Measurements from ENCODE around the gene RNF213.
"Not testable (repeated sequence)": the region's sequence is repeated elsewhere in the genome, so short reads cannot be mapped to it uniquely, and the experiment has no call there.

RNF213 gene

GRCh38 chr17:80296221-80296620, 35.6 kb downstream of the RNF213 start:
- no peak for DNase-seq

- no peak for DNase-seq
These were observed 37.4 kb downstream of the RNF213 start for GRCh38 chr17:80297996-80298560.

DNA sequence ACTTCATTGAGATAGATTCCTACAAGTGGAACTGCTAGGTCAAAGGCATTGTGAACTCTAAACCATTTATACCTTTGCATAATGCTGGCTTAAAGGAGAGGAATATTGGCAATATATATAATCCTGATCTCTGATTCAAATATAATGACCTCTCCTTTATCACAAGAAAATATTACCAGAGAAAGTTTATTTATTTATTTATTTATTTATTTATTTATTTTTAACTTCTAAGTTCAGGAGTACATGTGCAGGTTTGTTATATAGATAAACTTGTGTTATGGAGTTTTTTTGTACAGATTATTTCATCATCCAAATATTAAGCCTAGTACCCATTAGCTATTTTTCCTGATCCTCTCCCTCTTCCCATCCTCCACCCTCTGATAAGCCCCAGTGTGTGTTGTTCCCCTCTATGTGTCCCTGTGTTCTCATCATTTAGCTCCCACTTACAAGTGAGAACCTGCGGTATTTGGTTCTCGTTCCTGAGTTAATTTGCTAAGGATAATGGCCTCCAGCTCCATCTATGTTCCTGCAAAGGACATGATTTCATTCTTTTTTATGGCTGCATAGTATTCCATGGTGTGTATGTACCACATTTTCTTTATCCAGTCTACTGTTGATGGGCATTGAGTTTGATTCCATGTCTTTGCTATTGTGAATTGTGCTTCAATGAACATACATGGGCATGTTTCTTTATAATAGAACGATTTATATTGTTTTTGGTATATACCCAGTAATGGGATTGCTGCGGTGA, 38.9 kb downstream of the RNF213 start:
- not testable (repeated sequence) for DNase-seq

DNA sequence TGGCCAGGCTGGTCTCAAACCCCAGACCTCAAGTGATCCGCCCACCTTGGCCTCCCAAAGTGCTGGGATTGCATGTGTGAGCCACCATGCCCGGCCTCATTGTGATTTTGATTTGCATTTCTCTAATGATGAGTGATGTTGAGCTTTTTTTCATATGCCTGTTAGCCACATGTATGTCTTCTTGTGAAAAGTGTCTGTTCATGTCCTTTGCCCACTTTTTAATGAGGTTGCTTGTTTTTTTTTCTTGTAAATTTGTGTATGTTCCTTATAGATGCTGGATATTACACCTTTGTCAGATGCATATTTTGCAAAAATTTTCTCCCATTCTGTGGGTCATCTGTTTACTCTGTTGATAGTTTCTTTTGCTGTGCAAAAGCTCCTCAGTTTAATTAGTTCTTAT, 40.1 kb downstream of the RNF213 start:
- DNase-seq, result not testable (repeated sequence)

DNA sequence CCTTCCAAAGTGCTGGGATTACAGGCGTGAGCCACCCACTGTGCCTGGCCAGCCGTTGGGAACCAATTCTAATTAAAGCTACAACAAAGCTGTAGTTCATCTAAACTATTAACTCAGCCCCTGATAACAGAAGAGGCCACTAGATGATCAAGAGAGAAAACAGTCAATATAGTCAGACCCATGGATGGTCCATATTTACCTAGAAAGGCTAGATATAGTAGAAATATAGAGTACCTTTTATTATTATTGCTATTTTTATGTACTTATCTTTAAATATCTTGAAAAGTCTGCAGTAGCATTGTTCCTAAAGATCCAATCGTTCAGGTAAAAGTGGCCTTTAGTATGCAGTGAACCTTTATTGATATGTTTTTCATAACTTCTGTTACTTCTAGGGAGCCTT, 43.2 kb downstream of the RNF213 start:
- DNase-seq, result no peak

- no peak for DNase-seq
These were observed 47.5 kb downstream of the RNF213 start for GRCh38 chr17:80307994-80308691.

DNA sequence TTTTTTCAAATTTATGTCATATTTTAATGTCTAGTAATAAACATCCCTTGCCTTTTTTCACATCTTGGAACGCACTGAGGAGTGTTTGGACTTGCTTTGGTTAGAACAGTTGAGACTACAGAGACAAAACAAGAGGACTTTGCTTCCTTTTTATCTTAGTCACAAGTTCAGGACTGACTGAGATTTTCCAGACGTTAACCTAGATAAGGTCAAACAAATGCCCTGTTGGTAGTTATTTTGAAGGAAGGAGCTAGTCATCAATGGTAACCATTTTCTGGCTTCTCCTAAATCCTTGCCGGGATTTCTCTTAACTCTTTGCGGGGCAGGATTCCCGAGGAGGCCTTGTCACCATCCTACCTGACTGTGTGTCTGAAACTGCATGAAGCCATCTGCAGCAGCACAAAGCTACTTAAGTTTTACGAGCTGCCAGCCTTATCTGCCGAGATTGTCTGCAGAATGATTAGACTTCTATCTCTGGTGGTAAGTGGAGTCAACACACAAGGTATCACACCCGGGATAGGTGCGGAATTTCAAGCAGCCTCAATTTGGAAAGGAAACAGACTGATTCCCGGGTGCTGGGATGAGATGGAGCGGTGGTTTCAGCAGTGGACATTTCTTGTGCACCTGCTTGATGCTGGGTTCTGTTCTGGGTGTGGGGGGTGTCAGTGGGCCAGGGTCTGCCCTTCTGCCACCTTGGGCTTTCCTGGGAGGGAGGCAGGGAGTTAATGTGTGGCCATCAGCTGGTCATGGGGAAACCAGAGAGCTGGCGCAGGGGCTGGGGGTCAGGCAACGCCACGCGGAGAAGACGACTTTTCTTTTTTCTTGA, 48.3 kb downstream of the RNF213 start:
- DNase-seq, result no peak

GRCh38 chr17:80311216-80311827, 50.7 kb downstream of the RNF213 start:
- DNase-seq, result no peak

- DNase-seq, result no peak
These were observed 52.0 kb downstream of the RNF213 start for GRCh38 chr17:80312621-80313135.

GRCh38 chr17:80313160-80313829, 52.6 kb downstream of the RNF213 start:
- no peak for DNase-seq

GRCh38 chr17:80313946-80314345, 53.3 kb downstream of the RNF213 start:
- DNase-seq, result not testable (repeated sequence)

- DNase-seq, result no peak
These were observed 55.0 kb downstream of the RNF213 start for GRCh38 chr17:80315517-80316182.

DNA sequence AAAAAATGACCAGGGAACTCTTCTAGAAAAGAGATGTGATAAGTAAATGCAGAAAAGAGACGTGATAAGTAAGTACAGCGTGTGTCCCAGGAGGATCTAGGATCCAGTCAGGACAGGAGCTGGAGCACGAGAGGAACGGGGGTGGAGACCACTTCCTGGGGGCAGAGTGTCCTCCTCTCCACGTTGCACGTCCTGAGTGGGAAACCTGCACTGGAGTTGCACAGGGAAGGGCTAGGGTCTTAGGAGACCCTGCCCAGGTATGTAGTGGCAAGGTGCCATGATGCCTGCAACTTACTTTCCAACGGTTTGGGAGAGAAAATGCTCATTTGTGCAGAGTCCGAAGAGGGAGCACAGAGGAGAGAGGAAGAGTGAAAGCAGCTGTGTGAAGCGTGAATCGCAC, 55.8 kb downstream of the RNF213 start:
- DNase-seq, result no peak

DNA sequence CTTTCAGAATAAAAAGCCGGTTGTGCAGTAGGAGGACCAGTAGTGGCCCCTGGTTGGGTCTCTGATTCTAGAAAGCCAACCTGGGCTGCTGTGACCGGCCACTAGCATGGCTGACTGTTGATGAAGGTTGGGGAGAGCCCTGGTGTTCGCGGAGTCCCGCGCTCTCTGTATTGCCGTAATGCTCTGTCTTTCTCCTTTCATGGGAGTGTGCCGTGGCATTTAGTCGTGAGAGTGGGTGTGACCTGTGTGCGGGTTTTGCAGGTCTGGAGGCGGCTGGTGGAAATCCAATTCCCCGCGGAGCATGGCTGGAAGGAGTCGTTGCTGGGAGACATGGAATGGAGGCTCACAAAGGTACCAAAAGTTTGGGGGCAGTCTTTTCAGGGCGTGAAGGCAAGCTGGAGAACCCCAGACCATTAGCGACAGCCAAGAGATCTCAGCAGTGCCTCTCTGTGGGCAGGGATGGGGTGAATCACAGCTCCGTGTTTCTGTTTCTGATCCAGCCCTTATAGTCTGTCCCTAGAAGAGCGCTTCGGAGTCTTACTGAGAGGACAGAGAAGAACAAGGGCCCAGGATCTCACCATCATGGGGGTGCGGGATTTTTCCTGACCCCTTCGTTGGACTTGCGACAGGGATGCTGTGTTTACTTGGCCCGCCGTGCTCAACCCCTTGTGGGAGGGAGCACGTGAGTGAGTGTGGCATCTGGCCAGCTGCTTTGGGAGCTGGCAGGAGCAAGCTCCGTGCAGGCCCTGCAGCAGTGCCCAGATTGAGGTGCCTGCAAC, 56.5 kb downstream of the RNF213 start:
- no peak for DNase-seq

DNA sequence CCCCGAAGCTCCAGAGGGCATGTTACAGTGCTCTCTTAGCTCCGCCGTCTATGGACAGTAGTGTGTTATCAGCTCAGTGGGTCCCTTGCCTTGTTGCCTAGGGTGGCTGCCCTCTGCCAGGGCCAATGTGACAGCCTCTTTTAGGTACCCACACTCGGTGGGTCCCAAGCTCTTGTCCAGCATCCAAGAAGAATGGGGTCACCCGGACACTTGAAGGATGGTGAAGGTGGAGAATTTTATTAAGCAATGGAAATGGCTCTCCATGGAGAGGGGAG, 57.0 kb downstream of the RNF213 start:
- no peak for DNase-seq

DNA sequence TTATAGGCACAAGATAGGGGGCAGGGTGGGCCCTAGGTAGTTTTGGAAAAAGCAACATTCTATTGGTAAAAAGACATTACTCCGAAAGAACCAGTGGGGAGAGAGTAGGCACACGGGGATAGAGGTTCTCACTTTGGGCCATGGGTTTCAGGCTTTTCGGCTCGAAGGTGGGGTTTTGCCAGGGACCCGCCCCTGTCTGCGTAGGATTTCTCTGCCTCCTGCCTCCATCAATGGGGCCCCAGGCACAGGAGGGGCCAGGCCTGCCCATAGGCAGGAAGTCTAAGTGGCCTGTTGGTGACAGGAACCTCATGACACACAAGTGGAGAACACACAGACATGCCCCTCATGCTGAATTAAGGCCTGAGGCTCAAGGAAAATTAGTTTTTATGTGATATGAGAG, 57.5 kb downstream of the RNF213 start:
- no peak for DNase-seq

- no peak for DNase-seq
These were observed 58.8 kb downstream of the RNF213 start for GRCh38 chr17:80319262-80319998.

DNA sequence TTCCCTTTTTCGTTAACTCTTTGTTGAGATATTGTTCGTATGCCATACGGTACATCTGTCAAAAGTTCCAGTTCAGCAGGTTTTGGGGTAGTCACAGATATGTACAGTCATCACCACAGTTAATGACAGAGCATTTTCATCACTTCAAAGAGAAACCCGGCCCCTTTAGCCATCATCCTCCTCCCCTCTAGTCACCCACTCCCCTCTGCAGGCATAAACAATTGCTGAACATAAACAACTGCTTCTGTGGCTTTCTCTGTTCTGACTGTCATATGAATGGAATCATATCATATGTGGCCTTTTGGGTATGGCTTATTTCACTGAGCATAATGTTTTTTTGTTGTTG, 59.3 kb downstream of the RNF213 start:
- DNase-seq, result no peak

DNA sequence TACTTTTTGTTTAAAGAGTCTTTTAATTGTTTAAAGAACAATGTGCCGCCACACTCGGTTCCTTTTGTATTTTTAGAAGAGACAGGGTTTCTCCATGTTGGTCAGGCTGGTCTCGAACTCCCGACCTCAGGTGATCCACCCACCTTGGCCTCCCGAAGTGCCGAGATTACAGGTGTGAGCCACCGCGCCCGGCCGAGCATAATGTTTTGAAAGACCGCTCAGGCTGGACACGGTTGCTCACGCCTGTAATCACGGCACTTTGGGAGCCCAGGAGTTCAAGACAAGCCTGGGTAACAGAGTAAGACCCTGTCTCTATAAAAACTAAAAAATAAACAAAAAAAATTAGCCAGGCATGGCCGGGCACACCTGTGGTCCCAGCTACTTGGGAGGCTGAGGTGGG, 59.8 kb downstream of the RNF213 start:
- DNase-seq, result no peak

DNA sequence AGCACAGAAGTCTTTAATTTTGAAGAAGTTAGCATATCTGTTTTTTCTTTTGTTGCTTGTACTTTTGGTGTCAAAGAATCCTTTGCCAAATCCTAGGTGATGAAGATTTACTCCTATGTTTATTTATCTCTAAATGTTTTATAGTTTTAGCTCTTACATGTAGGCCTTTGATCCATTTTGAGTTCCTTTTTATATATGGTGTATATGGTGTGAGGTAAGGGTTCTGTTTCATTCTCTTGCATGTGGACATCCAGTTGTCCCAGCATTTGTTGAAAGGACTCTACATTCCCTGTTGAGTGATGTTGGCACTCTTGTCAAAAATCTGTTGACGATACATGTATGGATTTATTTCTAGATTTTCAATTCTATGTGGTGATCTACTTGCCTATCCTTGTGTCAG, 62.2 kb downstream of the RNF213 start:
- no peak for DNase-seq

All from CD4-positive, alpha-beta T cell treated with Interleukin-17A for 4 hours (primary cell).